ENCODE results near the gene CCZ1. TPM values are rescaled to one million over a fixed set of nuclear protein-coding genes. Genes with fewer than 3 reads are reported as not detected.
"Not testable (repeated sequence)": the region's sequence is repeated elsewhere in the genome, so short reads cannot be mapped to it uniquely, and the experiment has no call there.

CCZ1 gene
- total RNA-seq, 2 donors from 2014 or later, result 121 to 138 TPM

- not testable (repeated sequence) for DNase-seq; H3K36me3 ChIP-seq (ENCODE audit: control insufficient read depth, insufficient read depth, low read length)
Observed at GRCh38 chr7:5858494-5858893, 40.0 kb upstream of the CCZ1 start.

GRCh38 chr7:5861281-5861680, 37.3 kb upstream of the CCZ1 start:
- H3K36me3 Mint-ChIP-seq (ENCODE audit: low read depth); H3K9me3 ChIP-seq (ENCODE audit: control insufficient read depth, low read length); H3K4me3 Mint-ChIP-seq; H3K27me3 Mint-ChIP-seq (ENCODE audit: insufficient read depth); H3K9ac ChIP-seq (ENCODE audit: extremely low read depth, low read length, poor library complexity, severe bottlenecking); H3K36me3 ChIP-seq (ENCODE audit: control insufficient read depth, insufficient read depth, low read length); H3K4me1 ChIP-seq (ENCODE audit: control insufficient read depth, insufficient read depth, low read length); H3K27me3 ChIP-seq (ENCODE audit: control insufficient read depth, insufficient read depth, low read length, poor library complexity, severe bottlenecking); H3K27ac Mint-ChIP-seq; DNase-seq; H3K4me3 ChIP-seq (ENCODE audit: low read length); H3K4me1 Mint-ChIP-seq; H3K27ac ChIP-seq (ENCODE audit: low read depth, low read length); H3K9me3 Mint-ChIP-seq: not testable (repeated sequence)
- WGBS, 2 experiments (ENCODE audit: insufficient coverage in 1 of 2, insufficient read length in 1 of 2), result 97 to 98% methylated on average over 5 of the region's 5 CpGs

More at GRCh38 chr7:5858494-5858893, 40.0 kb upstream of the CCZ1 start:
- not testable (repeated sequence) for H3K27ac ChIP-seq (ENCODE audit: low read depth, low read length); H3K9ac ChIP-seq (ENCODE audit: extremely low read depth, low read length, poor library complexity, severe bottlenecking); H3K4me1 Mint-ChIP-seq; H3K9me3 Mint-ChIP-seq; H3K27me3 Mint-ChIP-seq (ENCODE audit: insufficient read depth); H3K4me3 Mint-ChIP-seq; H3K27ac Mint-ChIP-seq; H3K36me3 Mint-ChIP-seq (ENCODE audit: low read depth); H3K27me3 ChIP-seq (ENCODE audit: control insufficient read depth, insufficient read depth, low read length, poor library complexity, severe bottlenecking); H3K9me3 ChIP-seq (ENCODE audit: control insufficient read depth, low read length); H3K4me1 ChIP-seq (ENCODE audit: control insufficient read depth, insufficient read depth, low read length); H3K4me3 ChIP-seq (ENCODE audit: low read length)
- WGBS, 2 experiments (ENCODE audit: insufficient coverage in 1 of 2, insufficient read length in 1 of 2), result 95 to 100% methylated on average over 4 to 7 of the region's 8 CpGs

- not testable (repeated sequence) for H3K27ac ChIP-seq (ENCODE audit: low read depth, low read length); H3K4me3 ChIP-seq (ENCODE audit: low read length); H3K9ac ChIP-seq (ENCODE audit: extremely low read depth, low read length, poor library complexity, severe bottlenecking); H3K9me3 ChIP-seq (ENCODE audit: control insufficient read depth, low read length); H3K4me1 Mint-ChIP-seq; H3K27me3 ChIP-seq (ENCODE audit: control insufficient read depth, insufficient read depth, low read length, poor library complexity, severe bottlenecking); H3K9me3 Mint-ChIP-seq; DNase-seq; H3K4me1 ChIP-seq (ENCODE audit: control insufficient read depth, insufficient read depth, low read length); H3K27ac Mint-ChIP-seq; H3K27me3 Mint-ChIP-seq (ENCODE audit: insufficient read depth); H3K36me3 Mint-ChIP-seq (ENCODE audit: low read depth); H3K4me3 Mint-ChIP-seq; H3K36me3 ChIP-seq (ENCODE audit: control insufficient read depth, insufficient read depth, low read length)
- WGBS, 2 experiments (ENCODE audit: insufficient coverage in 1 of 2, insufficient read length in 1 of 2), result 82% methylated on average over 2 of the region's 5 CpGs; no CpG with 5 or more reads in 1 of the 2 experiments
Observed at GRCh38 chr7:5862753-5863366, 35.7 kb upstream of the CCZ1 start.

- DNase-seq; H3K36me3 Mint-ChIP-seq (ENCODE audit: low read depth); H3K27ac ChIP-seq (ENCODE audit: low read depth, low read length); H3K27ac Mint-ChIP-seq; H3K4me1 ChIP-seq (ENCODE audit: control insufficient read depth, insufficient read depth, low read length); H3K27me3 ChIP-seq (ENCODE audit: control insufficient read depth, insufficient read depth, low read length, poor library complexity, severe bottlenecking); H3K4me3 Mint-ChIP-seq; H3K9me3 Mint-ChIP-seq; H3K9ac ChIP-seq (ENCODE audit: extremely low read depth, low read length, poor library complexity, severe bottlenecking); H3K9me3 ChIP-seq (ENCODE audit: control insufficient read depth, low read length); H3K4me1 Mint-ChIP-seq; H3K27me3 Mint-ChIP-seq (ENCODE audit: insufficient read depth); H3K36me3 ChIP-seq (ENCODE audit: control insufficient read depth, insufficient read depth, low read length); H3K4me3 ChIP-seq (ENCODE audit: low read length): not testable (repeated sequence)
- WGBS, 2 experiments (ENCODE audit: insufficient coverage in 1 of 2, insufficient read length in 1 of 2), result 89 to 93% methylated on average over 3 to 9 of the region's 9 CpGs
Observed at GRCh38 chr7:5865279-5865931, 33.1 kb upstream of the CCZ1 start.

GRCh38 chr7:5867060-5867459, 31.5 kb upstream of the CCZ1 start:
- Histone ChIP-seq H3K36me3 (ENCODE audit: control insufficient read depth, insufficient read depth, low read length) (no peaks in the 10 kb centered on the region), H3K4me3 (ENCODE audit: low read length) (no peak overlapping the region), H3K27ac (ENCODE audit: low read depth, low read length) (no peak overlapping the region), H3K9ac (ENCODE audit: extremely low read depth, low read length, poor library complexity, severe bottlenecking) (no peak overlapping the region), H3K27me3 (ENCODE audit: control insufficient read depth, insufficient read depth, low read length, poor library complexity, severe bottlenecking) (no peaks in the 10 kb centered on the region), H3K4me1 (ENCODE audit: control insufficient read depth, insufficient read depth, low read length) (no peaks in the 10 kb centered on the region), H3K9me3 (ENCODE audit: control insufficient read depth, low read length) (no peaks in the 10 kb centered on the region)
- Mint-ChIP-seq H3K4me3 (no peak overlapping the region), H3K9me3 (peaks cover 4% of the 10 kb centered on the region), H3K36me3 (ENCODE audit: low read depth) (no peaks in the 10 kb centered on the region), H3K4me1 (no peaks in the 10 kb centered on the region), H3K27me3 (ENCODE audit: insufficient read depth) (no peaks in the 10 kb centered on the region), H3K27ac (no peak overlapping the region)
- DNase-seq, result no peak
- WGBS, 2 experiments (ENCODE audit: insufficient coverage in 1 of 2, insufficient read length in 1 of 2), result 91 to 94% methylated on average over 6 of the region's 6 CpGs
- TF ChIP-seq CTCF (conservative IDR thresholded peaks at IDR 0.05), result no peak

- H3K27me3 ChIP-seq (ENCODE audit: control insufficient read depth, insufficient read depth, low read length, poor library complexity, severe bottlenecking); H3K4me1 Mint-ChIP-seq; DNase-seq; H3K27me3 Mint-ChIP-seq (ENCODE audit: insufficient read depth); H3K4me3 Mint-ChIP-seq; H3K36me3 Mint-ChIP-seq (ENCODE audit: low read depth); H3K4me1 ChIP-seq (ENCODE audit: control insufficient read depth, insufficient read depth, low read length); H3K4me3 ChIP-seq (ENCODE audit: low read length); H3K27ac ChIP-seq (ENCODE audit: low read depth, low read length); H3K9me3 ChIP-seq (ENCODE audit: control insufficient read depth, low read length); H3K9ac ChIP-seq (ENCODE audit: extremely low read depth, low read length, poor library complexity, severe bottlenecking); H3K9me3 Mint-ChIP-seq; H3K27ac Mint-ChIP-seq; H3K36me3 ChIP-seq (ENCODE audit: control insufficient read depth, insufficient read depth, low read length): not testable (repeated sequence)
- 84 to 100% methylated on average over 1 to 6 of the region's 6 CpGs for WGBS, 2 experiments (ENCODE audit: insufficient coverage in 1 of 2, insufficient read length in 1 of 2)
Observed at GRCh38 chr7:5868928-5869341, 29.6 kb upstream of the CCZ1 start.

Measured in endodermal cell (in vitro differentiated cells).